NCI-H1417 (cell line): Measurements from ENCODE around the gene SDF4.
A peak's percentile ranks its signal among the peaks of the same experiment; 100 is the strongest.

Experiments used
- DNase-seq, 3 experiments: peaks; one replicate each; lab custom pipeline; 2025; lab: John Stamatoyannopoulos, UW

Gene SDF4

DNA sequence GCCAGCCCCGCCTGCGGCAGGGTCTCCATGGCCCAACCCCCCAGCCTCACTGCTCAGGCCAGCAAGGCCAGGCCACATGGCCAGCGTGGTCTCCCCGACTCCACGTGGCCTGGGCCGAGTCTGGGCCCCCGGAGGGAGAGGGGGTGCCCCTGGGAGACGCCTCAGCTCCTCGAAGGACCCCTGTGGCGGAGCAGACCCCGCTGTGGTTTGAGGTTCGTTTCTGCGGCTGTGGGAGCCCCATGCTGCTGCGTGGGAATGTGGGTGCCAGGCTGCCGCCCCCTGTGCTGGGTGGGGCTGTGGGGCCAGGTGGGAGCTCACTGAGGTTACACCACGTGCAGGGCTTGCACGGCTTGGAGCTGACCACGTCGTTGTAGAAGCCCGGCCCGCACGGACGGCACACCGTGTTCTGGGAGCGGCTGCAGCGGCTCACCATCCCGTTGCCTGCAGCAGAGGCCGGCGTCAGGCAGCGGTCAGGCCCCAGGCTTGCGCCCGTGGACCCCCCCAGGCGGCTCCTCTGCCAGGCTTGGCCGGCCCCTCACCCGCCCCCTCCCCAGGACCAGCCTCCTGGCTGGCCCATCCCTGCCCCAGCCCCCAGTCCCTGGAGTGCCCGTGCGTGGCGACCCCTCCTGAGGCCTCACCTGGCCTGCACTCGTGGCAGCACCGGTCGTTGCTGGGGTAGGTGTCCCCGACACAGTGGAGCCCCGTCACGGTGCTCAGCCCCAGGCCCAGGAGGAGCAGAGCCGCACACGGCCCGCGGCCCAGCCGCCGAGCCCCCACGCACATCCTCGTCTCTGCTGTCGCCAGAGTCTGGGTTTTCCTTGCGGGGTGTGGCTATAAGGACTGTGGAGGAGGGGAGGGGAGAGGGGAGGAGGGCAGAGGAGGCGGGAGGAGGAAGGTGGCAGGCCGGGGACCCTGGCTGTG lies 18.2 kb downstream of the SDF4 start, which contains the start of gene TNFRSF4:
TNFRSF4 (minus strand) TSS at position 809 of the 921 bp plus-strand sequence; CDS start at position 783, 26 bp downstream.
- DNase-seq: no peak

DNA sequence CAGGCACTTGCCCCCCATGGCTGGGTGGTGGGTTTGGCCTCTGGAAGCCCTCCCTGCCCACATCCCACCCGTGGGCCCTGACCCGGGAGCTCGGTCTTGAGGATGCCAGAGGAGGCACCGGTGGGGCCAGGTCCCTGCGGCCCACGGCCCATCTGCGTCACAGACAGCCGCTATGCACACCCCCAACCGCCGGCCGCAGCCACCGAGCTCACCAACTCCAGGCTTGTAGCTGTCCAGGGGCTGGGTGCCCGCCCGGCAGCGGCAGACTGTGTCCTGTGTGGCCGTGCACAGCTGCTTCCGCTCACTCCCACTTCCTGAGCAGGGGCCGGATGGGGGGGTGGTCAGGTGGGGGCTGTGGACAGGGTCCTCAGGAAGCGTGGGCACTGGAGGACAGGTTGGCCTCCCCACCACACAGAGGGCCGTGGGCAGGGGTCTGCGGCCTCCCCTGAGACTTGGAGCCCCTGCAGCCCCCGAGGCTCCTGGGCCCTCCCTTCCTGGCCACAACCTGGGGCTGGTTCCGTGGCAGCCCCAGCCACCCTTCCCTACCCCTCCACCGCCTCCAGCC lies 18.9 kb downstream of the SDF4 start:
- no peak for DNase-seq

DNA sequence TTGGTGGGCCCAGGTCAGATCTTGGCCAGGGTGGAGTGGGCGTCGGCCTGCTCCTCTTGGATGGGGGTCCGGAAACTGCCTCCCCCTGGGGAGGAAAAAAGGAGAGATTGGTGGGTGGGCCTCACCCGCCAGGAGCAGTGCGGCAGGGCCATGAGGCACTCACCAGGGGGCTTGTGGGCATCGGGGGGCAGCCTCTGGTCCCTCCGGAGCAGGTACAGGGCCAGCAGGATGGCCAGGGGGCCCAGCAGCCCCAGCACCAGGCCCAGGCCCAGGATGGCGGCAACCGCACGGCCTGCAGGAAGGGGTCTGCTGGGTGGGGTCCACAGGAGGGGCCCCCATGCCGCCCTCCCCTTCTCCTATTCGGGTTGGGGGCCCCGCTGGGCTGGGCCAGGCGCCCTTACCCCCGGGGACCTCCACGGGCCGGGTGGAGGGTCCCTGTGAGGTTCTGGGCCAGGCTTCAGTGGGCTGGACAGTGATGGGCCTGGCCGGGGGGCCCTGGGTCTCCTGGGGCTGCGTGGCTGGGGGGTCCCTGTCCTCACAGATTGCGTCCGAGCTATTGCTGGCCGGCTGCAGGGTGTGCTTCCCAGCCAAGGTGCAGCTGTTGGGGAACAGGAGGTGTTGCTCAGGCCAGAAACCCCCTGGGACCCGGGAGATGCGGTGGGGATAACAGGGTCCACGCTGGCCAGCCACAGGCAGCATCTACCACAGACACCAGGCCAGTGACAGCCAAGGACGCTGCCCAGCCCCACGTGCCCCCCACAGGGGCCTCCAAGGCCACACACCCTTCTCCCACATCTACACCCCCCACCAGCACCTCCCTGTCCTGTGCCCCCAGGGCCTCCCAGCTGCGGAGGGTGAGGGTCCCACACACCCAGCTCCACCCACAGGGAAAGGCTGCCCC lies 20.0 kb downstream of the SDF4 start:
- DNase-seq: no peak

DNA sequence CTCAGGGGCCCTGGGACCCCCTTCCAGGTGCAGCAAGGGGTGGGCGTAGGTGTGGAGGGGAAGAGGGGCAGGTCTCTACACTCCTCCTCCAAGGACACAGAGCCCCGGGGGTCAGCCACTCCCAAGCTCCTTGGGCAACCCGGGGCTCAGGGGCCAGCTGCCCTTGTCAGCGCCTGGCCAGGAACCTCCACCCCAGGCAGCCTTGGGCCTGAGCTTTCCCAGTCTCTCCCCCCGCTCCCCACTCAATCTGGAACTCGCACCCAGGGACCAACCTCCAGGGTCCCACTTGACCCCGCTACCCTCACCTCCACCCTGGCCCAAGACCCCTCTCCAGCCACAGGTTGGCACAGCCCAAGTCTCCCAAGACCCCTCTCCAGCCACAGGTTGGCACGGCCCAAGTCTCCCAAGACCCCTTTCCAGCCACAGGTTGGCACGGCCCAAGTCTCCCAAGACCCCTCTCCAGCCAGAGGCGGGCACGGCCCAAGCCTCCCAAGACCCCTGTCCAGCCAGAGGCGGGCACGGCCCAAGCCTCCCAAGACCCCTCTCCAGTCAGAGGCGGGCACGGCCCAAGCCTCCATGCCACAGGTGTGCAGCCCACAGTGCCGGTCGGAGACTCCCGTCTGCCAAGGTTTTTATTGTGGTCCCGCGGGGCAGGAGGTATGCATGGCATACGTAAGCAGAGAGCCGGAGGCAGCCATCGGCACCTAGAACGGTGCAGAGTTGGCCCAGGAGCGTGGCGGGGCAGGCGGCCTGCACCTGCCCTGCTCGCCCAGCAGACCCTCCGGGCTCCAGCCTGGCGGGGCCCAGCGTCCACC lies 20.9 kb downstream of the SDF4 start:
- DNase-seq: no peak

DNA sequence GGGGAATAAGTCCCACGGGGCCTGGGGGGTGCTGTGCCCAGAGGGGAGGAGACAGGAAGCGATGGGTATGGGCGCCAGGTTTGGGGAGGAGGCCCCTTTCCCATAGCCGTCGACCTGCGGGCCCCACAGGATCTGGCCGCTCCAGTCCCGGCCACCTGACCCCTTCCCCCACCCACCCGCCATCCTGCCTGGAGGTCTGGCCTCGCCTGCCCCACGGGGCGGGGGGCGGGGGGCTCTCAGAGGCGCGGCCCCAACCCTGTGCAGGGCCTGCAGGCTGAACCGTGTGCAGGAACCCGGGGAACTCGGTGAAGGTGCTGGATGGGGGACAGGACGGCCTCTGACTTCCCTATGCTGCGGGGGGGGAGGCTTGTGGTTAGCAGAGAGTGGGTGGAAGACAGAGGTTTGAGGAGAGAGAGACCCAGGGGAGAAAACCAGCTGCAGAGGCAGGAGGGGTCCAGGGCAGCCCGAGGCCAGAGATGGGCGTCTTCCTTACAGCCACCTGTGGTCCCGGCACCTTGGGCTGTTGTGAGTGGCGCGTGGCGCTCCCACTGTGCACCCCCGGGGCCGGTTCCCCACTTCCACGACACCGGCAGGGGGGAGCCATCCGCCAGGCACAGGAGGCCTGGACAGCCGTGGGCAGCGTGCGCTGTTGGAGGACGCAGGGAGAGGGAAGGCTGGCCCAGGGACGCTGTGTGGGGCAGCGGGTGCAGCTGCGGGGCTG lies 22.9 kb downstream of the SDF4 start:
- peak in 1 of 3 experiments; percentile 12 for DNase-seq

DNA sequence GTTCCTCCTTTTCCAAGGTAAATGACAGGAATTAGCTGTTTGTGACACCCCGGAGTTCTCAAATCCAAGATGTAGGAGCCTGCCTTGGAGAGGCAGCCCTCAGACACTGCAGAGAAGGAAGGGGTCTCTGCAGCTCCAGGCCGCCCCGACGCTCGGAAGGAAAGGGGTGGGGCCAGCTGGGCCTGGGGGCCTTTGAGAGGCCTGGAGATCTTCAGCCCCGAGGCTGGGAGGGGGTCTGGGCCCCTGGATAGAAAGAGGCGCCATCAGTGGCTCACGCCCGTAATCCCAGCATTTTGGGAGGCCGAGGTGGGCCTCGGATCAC lies 24.3 kb downstream of the SDF4 start:
- no peak for DNase-seq

DNA sequence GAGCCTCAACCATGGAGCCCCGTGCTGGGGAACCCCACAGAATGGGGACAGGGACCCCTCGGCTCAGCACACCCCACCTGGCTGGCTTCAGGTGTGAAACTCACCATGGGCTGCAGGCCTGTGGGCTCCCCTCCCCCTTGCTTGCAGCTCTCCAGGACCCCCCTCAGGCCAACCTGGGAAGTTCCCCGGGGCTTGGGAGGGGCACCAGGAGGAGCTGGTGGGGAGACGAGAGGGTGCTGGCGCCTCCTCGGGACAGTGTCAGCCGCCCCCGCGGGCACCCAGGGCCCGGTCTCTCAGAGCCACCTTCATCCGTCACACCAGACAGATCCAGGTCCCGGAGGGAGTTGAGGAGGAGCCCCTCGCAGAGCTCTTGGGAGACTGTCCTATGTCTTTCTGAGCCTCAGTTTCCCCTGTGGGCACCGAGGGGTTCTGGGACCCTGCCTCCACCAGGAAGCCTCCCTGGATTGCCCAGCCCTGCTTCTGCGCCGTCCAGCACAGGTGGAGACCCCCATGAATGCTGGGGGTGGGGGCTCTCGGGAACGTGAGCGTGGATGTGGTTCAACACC lies 24.8 kb downstream of the SDF4 start:
- DNase-seq: no peak

DNA sequence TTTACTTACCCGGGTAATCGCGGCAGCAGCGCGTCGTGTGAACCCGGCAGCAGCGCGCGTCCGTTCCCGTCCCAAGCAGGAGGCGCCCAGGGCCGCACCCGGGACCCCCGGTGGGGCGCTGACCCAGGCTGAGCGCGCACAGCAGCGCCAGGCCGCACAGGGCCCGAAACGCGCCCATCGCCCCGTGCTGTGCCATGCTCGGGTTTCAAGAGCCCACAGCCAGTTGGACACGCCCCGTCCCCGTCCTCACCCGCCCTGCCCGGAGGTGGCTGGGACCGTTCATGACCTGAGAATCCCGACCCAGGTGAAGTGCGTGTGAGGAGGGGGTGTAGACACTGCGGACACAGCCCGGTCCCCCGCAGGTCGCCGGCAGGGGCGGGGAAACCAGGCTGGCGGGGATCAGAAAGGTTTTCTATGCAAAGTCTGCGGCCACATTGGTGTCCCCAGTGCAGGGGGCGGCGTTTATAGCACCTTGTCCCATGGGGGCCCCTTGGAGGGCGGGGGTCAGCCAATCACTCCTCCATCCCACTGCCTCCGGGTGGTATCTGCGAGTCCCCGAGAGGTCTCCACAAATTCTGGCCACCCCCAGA lies 25.3 kb downstream of the SDF4 start, which contains the start of gene TNFRSF18:
TNFRSF18 (minus strand) TSS at position 217 of the 590 bp plus-strand sequence; CDS start at position 196, 21 bp downstream.
- DNase-seq: peak; percentile 35 to 51 (median 48)

DNA sequence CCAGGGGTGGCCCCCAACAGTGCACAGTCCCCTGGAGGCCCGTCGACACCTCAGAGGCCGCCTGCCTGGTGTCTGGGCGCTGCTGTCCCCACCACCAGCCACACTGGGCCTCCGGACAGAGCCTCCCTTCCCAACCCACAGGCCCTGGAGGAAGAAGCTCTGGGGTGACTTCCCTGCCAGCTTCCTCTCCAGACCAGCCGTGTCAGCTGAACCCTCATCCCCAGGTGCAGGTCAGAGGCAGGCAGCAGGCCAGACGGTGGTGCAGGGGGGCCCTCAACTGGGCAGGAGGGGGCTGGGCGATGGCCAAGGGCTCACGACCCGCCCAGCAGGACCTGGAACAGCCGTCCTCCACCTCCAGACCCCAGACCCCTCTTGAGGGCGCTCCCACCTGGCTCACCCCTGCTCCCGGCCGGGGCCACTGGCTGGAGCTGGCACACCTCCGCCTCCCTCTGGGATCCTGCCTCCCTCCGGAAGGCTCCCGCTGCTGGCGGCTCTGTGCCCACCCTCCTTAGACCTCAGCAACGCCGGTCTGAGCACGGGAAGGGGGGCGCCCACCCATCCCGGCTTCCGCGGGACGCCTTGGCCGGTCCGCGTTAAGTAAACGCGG lies 25.9 kb downstream of the SDF4 start:
- no peak for DNase-seq

DNA sequence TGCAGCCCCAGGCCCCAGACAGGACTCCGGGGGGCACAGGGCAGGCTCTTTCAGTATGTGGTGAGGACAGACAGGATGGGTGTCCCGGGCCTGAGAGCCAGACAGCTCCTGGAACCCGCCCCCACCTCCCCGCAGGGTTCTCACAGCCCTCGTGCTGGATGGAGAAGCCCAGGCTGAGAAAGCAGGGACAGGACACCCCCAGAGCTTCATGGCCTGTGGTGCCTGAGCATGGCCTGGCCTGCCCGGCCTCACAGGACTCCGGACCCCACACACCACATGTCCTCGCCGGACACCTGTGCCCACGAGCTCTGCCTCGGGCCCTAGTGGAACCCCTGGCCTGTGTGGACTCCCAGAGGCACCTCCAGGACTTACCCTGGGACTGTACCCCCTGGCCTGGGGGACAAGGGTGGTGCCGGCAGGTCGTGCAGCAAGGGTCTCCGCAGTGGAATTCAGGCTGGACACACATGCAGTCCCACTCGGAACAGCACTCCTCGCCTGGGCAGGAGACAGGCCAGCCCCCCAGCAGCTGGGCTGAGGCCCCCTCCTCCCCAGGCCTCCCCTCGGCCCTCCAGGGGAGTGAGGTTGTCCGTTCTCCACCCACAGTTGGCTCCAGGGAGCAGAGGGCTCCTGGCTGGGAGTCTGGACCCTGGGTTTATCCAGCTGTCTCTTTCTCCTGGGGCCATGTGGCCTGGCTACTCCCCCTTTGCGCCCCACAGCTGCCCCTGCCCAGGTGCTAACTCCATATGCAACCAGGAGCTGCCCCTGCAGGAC lies 26.6 kb downstream of the SDF4 start:
- DNase-seq: no peak

DNA sequence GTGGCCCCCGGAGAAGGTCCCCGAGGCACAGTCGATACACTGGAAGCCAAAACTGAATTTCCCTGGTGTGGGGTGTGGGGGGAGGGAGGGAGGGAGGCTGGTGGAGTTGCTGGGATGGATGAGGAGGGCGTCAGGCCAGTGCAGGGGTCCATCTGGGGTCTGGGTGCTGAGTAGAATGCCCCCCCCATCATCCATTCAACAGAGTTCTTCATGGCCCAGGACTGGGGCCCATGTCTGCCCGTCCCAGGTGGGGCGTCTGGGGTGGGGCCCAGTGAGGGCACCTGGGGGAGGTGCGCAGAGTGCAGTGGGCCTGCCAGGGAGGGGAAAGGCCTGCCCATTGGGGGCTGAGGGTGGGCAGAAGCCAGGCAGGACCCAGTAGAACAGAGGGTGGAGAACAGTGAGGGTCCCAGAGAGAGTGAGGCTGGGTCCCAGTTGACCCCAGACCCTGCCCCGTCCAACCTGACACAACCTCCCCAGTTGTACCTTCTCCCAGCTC lies 27.3 kb downstream of the SDF4 start:
- no peak for DNase-seq

DNA sequence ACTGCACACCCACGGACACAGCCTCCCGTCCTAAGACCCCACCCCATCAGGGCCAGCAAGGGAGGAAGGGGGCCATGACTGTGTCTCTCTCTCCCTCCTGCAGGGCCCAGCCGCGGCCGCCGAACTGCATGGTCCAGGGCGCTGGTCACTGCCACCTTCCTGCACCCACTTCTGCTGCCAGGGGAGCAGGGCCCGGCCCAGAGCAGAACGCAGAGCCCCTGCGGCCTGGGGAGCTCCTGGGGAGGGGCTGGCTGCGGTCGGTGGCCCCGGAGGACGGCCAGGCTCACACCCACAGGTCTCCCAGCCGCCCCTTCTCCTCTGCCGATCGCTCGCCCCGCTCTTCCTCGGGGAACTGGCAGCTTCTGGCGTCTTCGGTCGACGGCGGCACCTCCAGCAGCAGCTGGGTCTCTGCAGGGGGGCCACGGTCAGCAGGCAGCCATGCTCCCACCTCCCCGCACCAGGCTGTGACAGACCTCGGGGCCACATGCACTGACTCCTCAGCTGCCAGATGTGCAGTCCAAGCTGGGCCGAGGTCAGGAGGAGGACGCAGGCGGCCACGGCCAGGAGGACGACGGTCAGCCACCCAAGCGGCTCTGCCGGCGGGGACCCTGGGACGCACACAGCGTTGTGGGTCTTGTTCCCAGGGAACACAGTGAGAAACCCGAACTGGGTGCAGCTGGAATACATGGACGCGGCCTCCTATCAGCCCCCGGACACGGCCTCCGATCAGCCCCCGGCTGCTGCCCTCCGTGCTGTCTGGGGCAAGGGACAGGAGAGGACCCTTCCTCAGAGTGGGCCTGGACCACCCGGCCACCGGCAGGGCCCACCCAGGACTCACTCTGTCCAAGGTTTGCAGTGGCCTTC lies 28.0 kb downstream of the SDF4 start:
- DNase-seq: no peak

DNA sequence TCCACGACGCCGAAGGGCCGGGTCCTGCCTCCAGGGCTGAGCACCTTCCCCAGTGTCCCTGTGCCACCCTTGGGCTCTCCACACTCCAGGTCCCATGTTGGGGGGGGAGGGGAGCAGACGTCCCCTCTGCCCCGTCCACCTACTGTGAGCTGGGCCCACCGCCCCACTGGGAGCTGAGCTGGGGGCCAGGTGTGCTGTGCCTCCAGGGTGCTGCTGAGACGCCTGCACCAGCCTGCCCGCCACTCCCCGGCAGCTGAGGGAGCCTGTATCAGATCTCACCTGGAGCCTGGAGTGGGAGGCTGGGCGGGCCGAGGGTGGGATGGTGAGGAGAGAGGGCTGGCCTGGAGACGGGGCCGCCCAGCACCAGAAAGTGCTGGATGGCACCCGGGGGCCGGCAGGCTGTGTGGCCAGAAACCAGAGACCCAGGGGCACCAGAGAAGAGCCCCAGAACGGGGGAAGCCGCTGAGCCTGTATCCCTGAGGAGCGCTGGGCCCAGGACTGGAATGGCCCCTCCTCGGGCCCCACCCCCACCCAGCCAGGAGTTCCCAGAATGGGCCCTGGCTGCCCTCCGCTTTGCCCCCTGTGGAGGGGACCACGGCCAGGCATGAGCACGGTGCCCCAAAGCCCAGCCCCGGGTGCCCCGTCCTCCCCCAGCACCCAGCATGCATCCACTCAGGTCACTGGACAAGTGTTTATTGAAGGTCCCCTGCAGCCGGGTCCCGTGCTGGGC lies 28.8 kb downstream of the SDF4 start:
- DNase-seq: peak; percentile 20 to 31 (median 22)

DNA sequence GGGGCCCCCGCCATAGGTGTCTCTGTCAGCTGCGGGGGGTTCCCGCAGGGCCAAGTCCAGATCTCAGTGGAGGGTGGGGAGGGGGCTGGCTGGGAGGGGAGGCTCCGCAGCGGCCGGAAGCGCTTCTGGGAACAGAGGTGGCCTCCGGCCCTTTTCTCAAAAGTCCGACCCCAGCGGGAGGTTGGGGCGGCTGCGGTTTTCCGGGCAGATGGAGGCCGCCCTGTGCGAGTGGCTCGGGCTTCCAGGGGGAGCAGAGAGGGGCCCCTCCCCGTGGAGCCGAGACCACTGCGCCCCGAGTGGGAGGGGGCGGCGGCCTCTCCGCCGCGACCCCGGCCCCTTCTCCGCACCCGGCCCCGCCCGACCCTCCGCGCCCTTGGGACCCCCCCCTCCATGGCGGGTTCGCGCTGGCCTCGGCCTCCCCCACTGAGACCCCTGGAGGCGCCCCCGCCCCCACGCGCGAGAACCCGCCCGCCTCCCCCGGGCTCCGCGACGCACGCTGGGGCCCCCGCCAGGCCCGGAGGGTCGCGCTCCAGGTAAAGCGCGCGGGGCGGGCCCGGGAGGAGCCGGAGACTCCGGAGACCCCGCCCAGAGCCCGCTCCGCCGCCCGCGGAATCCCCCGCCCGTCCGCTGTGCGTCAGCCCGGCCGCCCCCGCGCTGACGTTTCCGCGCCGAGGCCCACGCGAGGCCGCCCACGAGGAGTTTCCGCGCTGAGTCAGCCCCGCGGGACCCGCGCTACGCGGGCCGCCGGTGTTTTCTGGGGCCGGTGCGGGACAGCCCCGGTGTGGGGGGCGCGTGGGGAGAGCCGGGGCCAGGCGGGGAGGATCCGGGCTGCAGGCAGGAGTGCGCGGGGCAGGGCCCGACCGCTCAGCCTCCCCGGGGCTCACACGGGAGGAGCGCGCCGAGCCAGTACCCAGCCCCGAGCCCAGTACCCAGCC lies 30.7 kb downstream of the SDF4 start:
- DNase-seq: peak in 2 of 3 experiments; percentile 32 to 40

DNA sequence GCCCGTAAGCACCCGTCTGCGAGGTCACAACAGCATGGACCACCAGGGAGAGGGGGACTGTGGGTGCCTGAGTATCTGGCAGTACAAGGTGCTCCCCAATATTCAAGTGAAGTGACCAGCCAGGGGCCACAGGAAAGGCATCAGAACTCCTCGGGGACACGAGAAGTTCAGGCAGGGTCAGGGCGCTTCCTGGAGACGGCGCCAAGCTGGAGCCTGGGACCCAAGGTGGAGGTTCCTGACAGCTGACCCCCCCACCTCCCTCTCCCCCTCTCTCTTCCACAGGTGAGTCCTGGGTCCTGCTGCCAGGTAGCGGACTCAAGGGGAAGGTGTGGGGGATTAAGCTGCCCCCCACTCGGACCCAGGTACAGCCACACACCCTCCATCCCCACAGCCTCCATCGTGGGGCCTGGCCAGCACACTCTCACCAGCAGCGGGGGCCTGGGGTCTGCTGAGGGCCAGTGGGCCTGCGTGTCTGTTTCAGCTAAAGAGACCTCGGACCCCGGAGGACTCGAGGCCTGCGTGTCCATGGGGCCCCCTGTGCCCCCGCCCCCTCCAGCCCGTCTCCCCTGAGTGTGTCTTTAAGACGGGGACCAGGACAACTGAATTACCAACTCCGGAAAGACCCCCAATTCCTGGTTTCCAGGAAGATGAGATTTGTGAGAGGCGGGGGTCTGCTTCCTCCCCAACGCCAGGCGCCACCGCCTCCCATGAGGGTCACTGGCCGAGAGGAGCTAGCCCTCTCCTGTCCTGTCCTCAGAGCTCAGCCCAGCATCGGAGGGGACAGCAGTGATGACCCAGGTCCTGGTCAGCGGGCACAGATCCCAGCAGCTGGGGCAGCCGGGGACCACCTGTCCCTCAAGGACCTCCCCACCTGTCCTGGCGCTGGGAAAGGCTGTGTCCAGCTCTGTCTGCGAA lies 31.6 kb downstream of the SDF4 start:
- DNase-seq: no peak
